HL-60 (cell line): ENCODE results near the gene APEH.

Source experiments
- REST ChIP-seq: IDR thresholded peaks from 2 replicates; pipeline ENCODE4 v1.6.1; 2012; ENCODE audit warnings: low read depth; ENCODE audit not compliant: insufficient replicate concordance
- TF ChIP-seq, protein P1 (sequence below): IDR thresholded peaks from one replicate; pipeline ENCODE4 v1.5.1; 2011; ENCODE audit warnings: low read length, control low read depth, inconsistent platforms; ENCODE audit not compliant: insufficient read depth

DNA sequence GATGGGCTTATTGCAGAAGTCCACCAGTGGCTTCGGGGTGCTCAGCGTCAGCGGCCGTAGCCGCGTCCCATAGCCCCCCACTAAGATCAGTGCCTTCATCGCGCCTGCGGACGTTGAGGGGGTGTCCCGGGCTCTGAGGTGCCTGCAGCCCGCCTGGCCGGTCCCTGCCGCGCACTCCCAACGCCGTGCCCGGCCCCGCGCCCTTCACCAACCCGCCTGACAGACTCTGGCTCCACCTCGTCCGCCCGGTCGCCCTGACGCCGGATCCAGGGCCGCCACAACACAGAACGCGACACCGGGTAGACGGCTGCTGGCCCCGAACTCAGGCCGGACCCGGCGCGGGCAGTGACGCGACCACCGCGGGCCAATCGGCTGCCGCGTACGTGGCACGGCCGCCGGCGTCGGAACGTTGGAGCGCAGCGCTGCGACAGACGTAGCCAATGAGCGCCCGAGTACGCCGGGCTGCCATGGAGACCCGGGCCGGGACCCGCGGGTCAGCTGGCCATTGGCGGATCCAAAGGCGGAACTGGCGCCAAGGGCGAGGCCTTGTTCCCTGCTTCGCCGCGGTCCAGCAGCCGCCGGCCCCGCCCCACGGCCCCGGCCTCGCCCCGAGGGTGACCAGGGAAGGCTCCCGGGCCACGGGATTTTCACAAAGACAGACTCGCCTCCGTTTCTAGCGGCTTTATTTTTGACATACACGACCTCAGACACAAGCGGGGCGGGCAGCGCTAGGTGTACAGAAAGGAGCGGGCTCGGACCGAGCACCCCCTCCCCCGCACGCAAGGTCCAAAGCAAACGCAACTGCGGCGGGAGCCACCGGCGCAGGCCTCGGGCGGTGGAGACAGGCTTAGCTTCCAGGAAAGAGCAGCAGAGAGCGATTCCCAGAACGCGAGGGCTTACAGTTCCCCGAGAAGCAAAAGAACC, 49.7 kb downstream of the APEH start, which contains the start of gene GMPPB:
- no peak for TF ChIP-seq REST
- TF ChIP-seq, protein P1, sequence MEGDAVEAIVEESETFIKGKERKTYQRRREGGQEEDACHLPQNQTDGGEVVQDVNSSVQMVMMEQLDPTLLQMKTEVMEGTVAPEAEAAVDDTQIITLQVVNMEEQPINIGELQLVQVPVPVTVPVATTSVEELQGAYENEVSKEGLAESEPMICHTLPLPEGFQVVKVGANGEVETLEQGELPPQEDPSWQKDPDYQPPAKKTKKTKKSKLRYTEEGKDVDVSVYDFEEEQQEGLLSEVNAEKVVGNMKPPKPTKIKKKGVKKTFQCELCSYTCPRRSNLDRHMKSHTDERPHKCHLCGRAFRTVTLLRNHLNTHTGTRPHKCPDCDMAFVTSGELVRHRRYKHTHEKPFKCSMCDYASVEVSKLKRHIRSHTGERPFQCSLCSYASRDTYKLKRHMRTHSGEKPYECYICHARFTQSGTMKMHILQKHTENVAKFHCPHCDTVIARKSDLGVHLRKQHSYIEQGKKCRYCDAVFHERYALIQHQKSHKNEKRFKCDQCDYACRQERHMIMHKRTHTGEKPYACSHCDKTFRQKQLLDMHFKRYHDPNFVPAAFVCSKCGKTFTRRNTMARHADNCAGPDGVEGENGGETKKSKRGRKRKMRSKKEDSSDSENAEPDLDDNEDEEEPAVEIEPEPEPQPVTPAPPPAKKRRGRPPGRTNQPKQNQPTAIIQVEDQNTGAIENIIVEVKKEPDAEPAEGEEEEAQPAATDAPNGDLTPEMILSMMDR, result no peak
